ENCODE results near the gene IL4R. TPM values are rescaled to one million over a fixed set of nuclear protein-coding genes. Genes with fewer than 3 reads are reported as not detected.

The IL4R gene
- total RNA-seq, 1 experiment from 2014 or later, result 99.0 TPM

DNA sequence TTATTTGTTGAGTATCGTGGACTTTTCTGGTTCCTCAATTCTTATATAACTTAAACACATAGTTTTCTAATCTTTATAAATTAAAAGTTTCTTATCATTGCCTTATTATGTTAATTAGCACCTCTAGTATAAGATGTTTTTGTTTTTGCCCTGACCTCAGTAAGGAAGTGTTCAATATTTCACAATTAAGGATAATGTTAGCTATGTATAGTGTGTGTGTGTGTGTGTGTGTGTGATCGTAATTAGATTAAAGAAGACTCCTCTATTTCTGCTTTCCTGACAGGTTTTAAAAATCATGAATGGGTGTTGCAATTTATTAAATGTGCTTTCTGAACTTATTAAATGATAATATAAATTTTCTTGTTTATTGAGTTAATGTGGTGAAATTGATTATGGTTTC lies 100.2 kb downstream of the IL4R start:
- CTCF ChIA-PET, result no interaction called here
- intact Hi-C loops (cut with micrococcal nuclease; ENCODE audit: unreplicated experiment), result no loop called here
- no peak for DNase-seq
- no peaks in the 10 kb centered on the region for H3K36me3 Mint-ChIP-seq (ENCODE audit: insufficient read depth, unreplicated experiment)
- H3K9me3 Mint-ChIP-seq (ENCODE audit: low read depth, unreplicated experiment), result no peaks in the 10 kb centered on the region
- H3K27me3 Mint-ChIP-seq (ENCODE audit: unreplicated experiment), result peaks cover 55% of the 10 kb centered on the region
- no peak overlapping the region for H3K4me3 Mint-ChIP-seq (ENCODE audit: low read depth, unreplicated experiment)
- BruUV-seq (replicated peaks), result no TSS peak
- no peak overlapping the region for H3K27ac Mint-ChIP-seq (ENCODE audit: unreplicated experiment)
- H3K4me1 Mint-ChIP-seq (ENCODE audit: low read depth, unreplicated experiment), result no peaks in the 10 kb centered on the region
- TF ChIP-seq, protein P1, sequence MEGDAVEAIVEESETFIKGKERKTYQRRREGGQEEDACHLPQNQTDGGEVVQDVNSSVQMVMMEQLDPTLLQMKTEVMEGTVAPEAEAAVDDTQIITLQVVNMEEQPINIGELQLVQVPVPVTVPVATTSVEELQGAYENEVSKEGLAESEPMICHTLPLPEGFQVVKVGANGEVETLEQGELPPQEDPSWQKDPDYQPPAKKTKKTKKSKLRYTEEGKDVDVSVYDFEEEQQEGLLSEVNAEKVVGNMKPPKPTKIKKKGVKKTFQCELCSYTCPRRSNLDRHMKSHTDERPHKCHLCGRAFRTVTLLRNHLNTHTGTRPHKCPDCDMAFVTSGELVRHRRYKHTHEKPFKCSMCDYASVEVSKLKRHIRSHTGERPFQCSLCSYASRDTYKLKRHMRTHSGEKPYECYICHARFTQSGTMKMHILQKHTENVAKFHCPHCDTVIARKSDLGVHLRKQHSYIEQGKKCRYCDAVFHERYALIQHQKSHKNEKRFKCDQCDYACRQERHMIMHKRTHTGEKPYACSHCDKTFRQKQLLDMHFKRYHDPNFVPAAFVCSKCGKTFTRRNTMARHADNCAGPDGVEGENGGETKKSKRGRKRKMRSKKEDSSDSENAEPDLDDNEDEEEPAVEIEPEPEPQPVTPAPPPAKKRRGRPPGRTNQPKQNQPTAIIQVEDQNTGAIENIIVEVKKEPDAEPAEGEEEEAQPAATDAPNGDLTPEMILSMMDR (IDR thresholded peaks at IDR 0.05; ENCODE audit: unreplicated experiment), result no peak

Other genes starting within 250 kb of the IL4R start
- not detected in 2 replicates for gene C16orf82, start 247.0 kb upstream of the IL4R start, total RNA-seq (2022)
- 8.4 and 10.2 TPM in 2 replicates for gene KDM8, start 110.4 kb upstream of the IL4R start, total RNA-seq (2022)
- gene NSMCE1, start 45.2 kb upstream of the IL4R start, total RNA-seq (2022), result 74.9 and 83.2 TPM in 2 replicates
- not detected in 2 replicates for gene IL21R, start 88.2 kb downstream of the IL4R start, total RNA-seq (2022)
- 88.5 and 90.9 TPM in 2 replicates for gene GTF3C1, start 235.9 kb downstream of the IL4R start, total RNA-seq (2022)
- gene KATNIP, start 236.2 kb downstream of the IL4R start, total RNA-seq (2022), result 37.8 and 46.9 TPM in 2 replicates